SJCRH30 (cell line): ENCODE results near the gene MICAL3. TPM values are rescaled to one million over a fixed set of nuclear protein-coding genes. Genes with fewer than 3 reads are reported as not detected.

ENCODE experiments used
- DNase-seq, 2 experiments: peaks; one replicate each; pipeline ENCODE4 v3.0.0-alpha.2; 2015 to 2020
- H3K27ac ChIP-seq: fragments of 250-450 bp; sonication (Bioruptor Pico); 2 replicates; pipeline ENCODE4 v1.5.1; 2020; ENCODE audit warnings: mild to moderate bottlenecking, moderate library complexity
- H3K27me3 ChIP-seq: fragments of 250-450 bp; sonication (Bioruptor Pico); 2 replicates; pipeline ENCODE4 v1.5.1; 2020; ENCODE audit warnings: mild to moderate bottlenecking, moderate library complexity
- H3K36me3 ChIP-seq: fragments of 250-450 bp; sonication (Bioruptor Pico); 2 replicates; pipeline ENCODE4 v1.5.1; 2020; ENCODE audit warnings: mild to moderate bottlenecking, moderate library complexity
- H3K4me1 ChIP-seq: fragments of 250-450 bp; sonication (Bioruptor Pico); 2 replicates; pipeline ENCODE4 v1.5.1; 2020; ENCODE audit warnings: mild to moderate bottlenecking, moderate library complexity
- H3K4me3 ChIP-seq: fragments of 250-450 bp; sonication (Bioruptor Pico); 2 replicates; pipeline ENCODE4 v1.5.1; 2020; ENCODE audit warnings: mild to moderate bottlenecking, moderate library complexity
- H3K9me3 ChIP-seq: fragments of 250-450 bp; sonication (Bioruptor Pico); replicated peaks from 2 replicates; pipeline ENCODE4 v1.5.1; 2020; ENCODE audit warnings: mild to moderate bottlenecking, moderate library complexity
- total RNA-seq: library from RNA; depleted of rRNA; stranded (reverse); fragments of >200 nt; shearing (Covaris generic); gene quantifications from 2 replicates; pipeline ENCODE4 v1.2.3, GENCODE V29; 2014; rRNA removed

The MICAL3 gene
- total RNA-seq, 1 experiment from 2014 or later: 26.1 TPM

DNA sequence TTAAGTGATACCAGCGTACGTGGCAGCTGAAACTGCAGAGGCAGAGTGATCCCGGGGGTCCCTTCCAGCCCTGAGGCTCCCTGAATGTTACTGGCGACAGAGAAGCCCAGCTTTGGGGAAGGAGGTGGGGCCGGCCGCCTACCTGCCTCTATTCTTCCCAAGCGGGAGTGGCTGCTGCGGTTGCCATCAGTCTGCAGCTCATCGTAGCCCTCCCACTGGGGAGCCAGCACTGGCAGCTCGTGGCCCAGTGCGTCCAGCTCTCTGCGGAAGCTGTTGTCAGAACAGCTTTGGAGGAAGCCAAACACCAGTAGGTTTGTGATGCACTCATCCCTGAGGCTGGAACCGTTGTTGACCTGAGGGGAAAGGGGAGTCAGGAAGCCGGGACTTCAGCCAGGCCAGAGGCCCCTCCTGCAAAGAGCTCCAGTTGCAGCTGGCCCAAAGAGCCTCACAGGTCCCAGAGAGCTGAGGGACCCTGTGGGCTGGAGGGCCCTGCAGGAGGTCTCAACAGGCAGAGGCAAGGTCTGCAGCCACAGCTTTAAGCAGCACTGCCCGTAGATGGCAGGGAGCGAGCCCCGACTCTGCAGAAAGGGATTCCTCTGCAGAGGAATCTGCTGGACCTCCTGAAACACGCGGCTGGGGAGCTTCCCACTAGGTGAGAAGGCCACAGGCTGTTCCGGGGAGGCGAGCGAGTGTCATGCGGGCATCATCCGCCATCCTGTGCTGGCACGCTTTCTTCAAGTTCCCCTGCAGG, 280.5 kb downstream of the MICAL3 start:
- no peak for DNase-seq
- H3K4me1 ChIP-seq: no peaks in the 10 kb centered on the region
- no peaks in the 10 kb centered on the region for H3K27me3 ChIP-seq
- no peaks in the 10 kb centered on the region for H3K9me3 ChIP-seq
- H3K36me3 ChIP-seq: 0 out of 2 replicates have a peak, but pooled peaks cover 1% of the 10 kb centered on the region
- H3K27ac ChIP-seq: no peak overlapping the region
- H3K4me3 ChIP-seq: no peak overlapping the region

DNA sequence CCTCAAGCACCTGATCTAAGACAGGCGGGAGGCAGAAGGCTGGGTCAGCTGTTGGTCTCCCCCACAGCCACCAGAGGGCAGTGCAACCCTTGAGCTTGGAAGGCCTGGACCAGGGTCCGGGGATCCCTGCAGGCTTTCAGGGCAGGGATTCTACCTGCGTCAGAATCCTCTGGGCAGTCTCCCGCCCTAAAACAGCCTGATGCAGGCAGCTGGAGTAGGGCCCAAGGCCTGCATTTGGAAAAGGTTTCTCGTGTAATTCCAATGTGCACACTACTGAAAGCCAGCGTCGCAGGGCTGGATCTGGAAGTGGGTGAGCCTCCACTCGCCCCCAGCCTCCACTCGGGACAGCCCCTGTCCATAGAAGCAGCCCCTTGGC, 281.8 kb downstream of the MICAL3 start:
- no peaks in the 10 kb centered on the region for H3K9me3 ChIP-seq
- peak; percentile 69 to 87 for DNase-seq
- H3K27ac ChIP-seq: no peak overlapping the region
- no peaks in the 10 kb centered on the region for H3K4me1 ChIP-seq
- no peaks in the 10 kb centered on the region for H3K27me3 ChIP-seq
- H3K36me3 ChIP-seq: peaks cover 7% of the 10 kb centered on the region; the same call in 1 of the 2 replicates
- no peak overlapping the region for H3K4me3 ChIP-seq

DNA sequence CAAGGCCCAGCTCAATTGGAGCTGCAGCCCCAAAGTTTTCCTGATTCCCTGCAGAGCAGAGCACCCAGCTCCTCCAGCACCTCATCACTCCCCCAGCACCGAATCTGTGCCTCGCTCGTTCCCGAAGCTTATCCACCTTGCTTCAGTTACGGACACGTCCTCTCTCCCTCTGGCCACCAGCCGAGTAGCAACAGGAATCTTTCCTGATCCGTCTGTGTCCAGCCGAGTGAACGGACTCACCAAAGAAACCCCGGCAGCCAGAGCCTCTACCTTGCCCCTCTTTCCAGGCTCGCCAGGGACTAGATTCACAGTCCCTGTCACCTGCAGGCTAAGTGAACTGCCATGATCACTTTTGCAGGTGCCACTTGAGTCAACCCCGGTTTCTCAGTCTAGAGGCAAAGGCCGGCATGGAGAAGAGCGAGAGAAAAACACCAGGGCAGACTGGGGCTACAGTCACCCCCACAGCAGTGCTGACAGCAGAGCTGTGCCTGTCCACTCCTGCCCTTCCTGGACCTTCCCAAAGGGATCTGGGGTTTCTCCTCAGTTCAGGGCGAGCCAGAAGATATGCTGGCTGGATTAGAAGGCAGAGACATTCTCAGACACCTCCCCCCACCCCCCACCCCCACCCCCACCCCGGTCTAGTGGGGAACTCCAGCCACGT, 282.4 kb downstream of the MICAL3 start:
- H3K36me3 ChIP-seq: peaks cover 7% of the 10 kb centered on the region; the same call in 1 of the 2 replicates
- H3K27me3 ChIP-seq: no peaks in the 10 kb centered on the region
- no peak overlapping the region for H3K27ac ChIP-seq
- H3K4me3 ChIP-seq: no peak overlapping the region
- H3K9me3 ChIP-seq: no peaks in the 10 kb centered on the region
- DNase-seq: no peak
- no peaks in the 10 kb centered on the region for H3K4me1 ChIP-seq

DNA sequence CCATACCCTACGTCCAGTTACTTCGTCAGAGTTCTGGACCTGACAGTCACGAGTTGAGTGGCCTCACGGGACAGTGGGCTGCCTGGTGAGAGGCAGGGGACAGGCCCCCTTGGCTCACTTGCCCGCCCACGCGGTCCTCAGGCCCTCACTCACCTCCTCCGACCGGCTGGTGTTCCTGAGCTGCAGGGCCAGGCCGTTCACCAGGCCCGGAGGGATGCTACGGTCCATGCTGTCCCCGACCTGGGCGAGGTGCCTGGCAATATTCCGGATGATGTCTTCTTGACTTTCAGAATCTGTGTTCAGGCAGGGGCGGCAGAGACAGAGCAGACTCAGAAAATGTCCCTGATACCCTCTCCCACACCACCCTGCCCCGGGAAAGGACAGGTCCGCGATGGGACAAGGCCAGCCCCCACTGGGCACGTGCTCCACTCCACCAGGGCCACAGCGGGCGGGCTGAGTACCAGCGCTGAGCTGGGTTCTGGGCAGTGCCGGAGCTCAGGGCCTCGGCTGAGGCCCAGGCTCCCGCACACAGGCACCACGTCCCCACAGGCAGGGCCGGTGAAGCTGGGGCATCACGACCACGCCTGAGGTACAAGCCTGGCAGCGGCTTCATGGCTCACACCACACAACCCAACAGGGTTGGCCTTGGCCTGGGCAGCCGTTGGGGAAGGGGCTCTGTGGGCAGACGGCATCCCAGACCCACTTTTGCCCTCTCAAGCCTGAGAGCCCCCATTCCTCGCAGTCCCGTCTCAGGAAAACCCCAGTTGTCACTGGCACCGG, 285.0 kb downstream of the MICAL3 start:
- Histone ChIP-seq H3K9me3 (no peaks in the 10 kb centered on the region), H3K36me3 (peaks cover 15% of the 10 kb centered on the region), H3K27me3 (no peaks in the 10 kb centered on the region), H3K4me1 (no peaks in the 10 kb centered on the region), H3K27ac (no peak overlapping the region), H3K4me3 (no peak overlapping the region)
- no peak for DNase-seq

DNA sequence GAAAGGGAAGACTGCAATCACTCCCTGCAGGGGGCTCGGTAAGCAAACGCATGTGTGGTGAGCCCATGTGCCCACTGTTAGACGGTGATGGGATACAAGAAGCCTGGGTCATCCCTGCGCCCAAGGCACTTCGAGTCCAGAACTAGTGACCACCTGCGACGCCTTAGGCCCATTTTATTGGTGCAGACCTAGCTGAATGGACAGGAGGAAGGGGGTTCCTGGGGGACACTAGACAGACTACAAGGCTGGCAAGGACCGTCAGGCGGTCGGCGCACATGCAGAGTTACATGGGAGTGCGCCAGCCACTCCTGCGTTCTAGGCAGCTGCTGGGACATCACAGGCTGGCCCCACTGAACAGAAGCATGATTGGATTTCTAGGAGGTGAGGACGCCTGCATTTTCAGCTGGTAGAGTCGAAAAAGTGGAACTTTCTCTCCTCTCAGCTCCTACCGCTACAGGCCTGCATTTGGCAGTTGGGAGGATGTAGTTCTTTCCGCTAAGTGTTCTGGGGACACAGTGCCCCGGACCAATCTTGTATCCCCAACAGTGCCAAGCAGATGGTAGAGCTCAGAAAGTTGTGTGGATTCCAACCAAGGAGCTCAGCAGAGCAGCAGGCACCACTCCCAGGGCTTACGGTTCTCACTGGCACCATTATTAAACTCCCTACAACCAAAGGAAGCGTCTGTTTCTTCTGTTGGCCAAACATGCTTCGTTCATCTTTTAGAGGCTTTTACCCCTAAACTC, 285.8 kb downstream of the MICAL3 start:
- 0 out of 2 replicates have a peak, but pooled peaks cover 3% of the 10 kb centered on the region for H3K4me1 ChIP-seq
- no peak overlapping the region for H3K27ac ChIP-seq
- no peaks in the 10 kb centered on the region for H3K27me3 ChIP-seq
- H3K4me3 ChIP-seq: no peak overlapping the region
- no peak for DNase-seq
- peaks cover 19% of the 10 kb centered on the region for H3K36me3 ChIP-seq
- no peaks in the 10 kb centered on the region for H3K9me3 ChIP-seq

Other genes with a start within 250 kb of the MICAL3 start
- gene PEX26, start 53.4 kb upstream of the MICAL3 start, total RNA-seq: 14.4 and 16.4 TPM in 2 replicates
- gene TUBA8, start 86.2 kb upstream of the MICAL3 start, total RNA-seq: 0.89 TPM in 1 of 2 replicates, not detected in the other
- 3.1 and 3.7 TPM in 2 replicates for gene USP18, start 125.6 kb upstream of the MICAL3 start, total RNA-seq